Measurements from ENCODE around the gene DGCR6.
A peak's percentile ranks its signal among the peaks of the same experiment; 100 is the strongest.
"Not testable (repeated sequence)": the region's sequence is repeated elsewhere in the genome, so short reads cannot be mapped to it uniquely, and the experiment has no call there.

DGCR6 gene

GRCh38 chr22:18931905-18932652 lies 26.0 kb downstream of the DGCR6 start:
- DNase-seq (ENCODE audit: low read depth in 2 of 2): no peak

- no peak for DNase-seq (ENCODE audit: low read depth in 2 of 2)
Observed at GRCh38 chr22:18933914-18934313, 27.8 kb downstream of the DGCR6 start.

- DNase-seq (ENCODE audit: low read depth in 2 of 2): not testable (repeated sequence)
Observed at GRCh38 chr22:18934688-18935087, 28.6 kb downstream of the DGCR6 start.

- no peak for DNase-seq (ENCODE audit: low read depth in 2 of 2)
Observed at GRCh38 chr22:18935889-18936529, 29.9 kb downstream of the DGCR6 start, which contains the start of gene PRODH. Gene PRODH, minus strand, starts transcription at chr22:18936293. Its CDS starts 6 bp downstream, at chr22:18936287.

- DNase-seq (ENCODE audit: low read depth in 2 of 2): not testable (repeated sequence)
Observed at GRCh38 chr22:18938691-18939090, 32.6 kb downstream of the DGCR6 start.

- not testable (repeated sequence) for DNase-seq (ENCODE audit: low read depth in 2 of 2)
Observed at GRCh38 chr22:18947105-18947504, 41.0 kb downstream of the DGCR6 start.

- no peak for DNase-seq (ENCODE audit: low read depth in 2 of 2)
Observed at GRCh38 chr22:18947905-18948304, 41.8 kb downstream of the DGCR6 start.

GRCh38 chr22:18950141-18950540 lies 44.0 kb downstream of the DGCR6 start:
- no peak for DNase-seq (ENCODE audit: low read depth in 2 of 2)

GRCh38 chr22:18952022-18952421 lies 45.9 kb downstream of the DGCR6 start:
- no peak for DNase-seq (ENCODE audit: low read depth in 2 of 2)

GRCh38 chr22:18953128-18953527 lies 47.0 kb downstream of the DGCR6 start:
- DNase-seq (ENCODE audit: low read depth in 2 of 2): not testable (repeated sequence)

GRCh38 chr22:18954303-18954989 lies 48.3 kb downstream of the DGCR6 start:
- DNase-seq (ENCODE audit: low read depth in 2 of 2): peak; percentile 18 to 47

- no peak for DNase-seq (ENCODE audit: low read depth in 2 of 2)
Observed at GRCh38 chr22:18954990-18955571, 49.0 kb downstream of the DGCR6 start.

GRCh38 chr22:18955696-18956095 lies 49.6 kb downstream of the DGCR6 start:
- DNase-seq (ENCODE audit: low read depth in 2 of 2): no peak

GRCh38 chr22:18956121-18956895 lies 50.2 kb downstream of the DGCR6 start:
- DNase-seq (ENCODE audit: low read depth in 2 of 2): not testable (repeated sequence)

GRCh38 chr22:18956956-18957355 lies 50.8 kb downstream of the DGCR6 start:
- DNase-seq (ENCODE audit: low read depth in 2 of 2): not testable (repeated sequence)

GRCh38 chr22:18957621-18958320 lies 51.7 kb downstream of the DGCR6 start:
- DNase-seq (ENCODE audit: low read depth in 2 of 2): not testable (repeated sequence)

GRCh38 chr22:18958321-18958705 lies 52.2 kb downstream of the DGCR6 start:
- not testable (repeated sequence) for DNase-seq (ENCODE audit: low read depth in 2 of 2)

GRCh38 chr22:18958738-18959137 lies 52.6 kb downstream of the DGCR6 start:
- DNase-seq (ENCODE audit: low read depth in 2 of 2): not testable (repeated sequence)

- not testable (repeated sequence) for DNase-seq (ENCODE audit: low read depth in 2 of 2)
Observed at GRCh38 chr22:18959266-18959665, 53.1 kb downstream of the DGCR6 start.

- not testable (repeated sequence) for DNase-seq (ENCODE audit: low read depth in 2 of 2)
Observed at GRCh38 chr22:18959741-18960140, 53.6 kb downstream of the DGCR6 start.

Measured in stimulated activated CD4-positive, alpha-beta T cell treated with anti-CD3 and anti-CD28 coated beads, Interleukin-15, amount 100 ng/mL, for 48 hours (primary cell).